IPS DF 6.9 (cell line): Measurements from ENCODE around the gene NFKB2.

Source experiments
- DNase-seq: peaks from one replicate; pipeline ENCODE4 v3.0.0-alpha.2; 2013; ENCODE audit warnings: low read depth, low spot score
- H3K27ac ChIP-seq: one replicate; pipeline ENCODE4 v1.5.1; 2013; ENCODE audit warnings: low read length, control low read depth
- H3K27me3 ChIP-seq: 2 replicates; pipeline ENCODE4 v1.6.1; 2013; ENCODE audit warnings: mild to moderate bottlenecking, low read length; ENCODE audit not compliant: control insufficient read depth, insufficient read depth
- H3K36me3 ChIP-seq: 2 replicates; pipeline ENCODE4 v1.6.1; 2013; ENCODE audit warnings: low read length; ENCODE audit not compliant: control insufficient read depth, insufficient read depth
- H3K4me1 ChIP-seq: 2 replicates; pipeline ENCODE4 v1.6.1; 2013; ENCODE audit warnings: low read length; ENCODE audit not compliant: control insufficient read depth, insufficient read depth
- H3K4me3 ChIP-seq: 2 replicates; pipeline ENCODE4 v1.5.1; 2013; ENCODE audit warnings: mild to moderate bottlenecking, low read length
- H3K9me3 ChIP-seq: 2 replicates; pipeline ENCODE4 v1.6.1; 2013; ENCODE audit warnings: low read length, inconsistent platforms; ENCODE audit not compliant: control insufficient read depth, insufficient read depth
- WGBS: extraction: QIAGEN DNeasy Blood & Tissue Kit; methylation state at CpG from one replicate; pipeline ENCODE4 v1.1.7; 2013; ENCODE audit warnings: mixed read lengths, missing lambda C conversion rate; ENCODE audit not compliant: insufficient read length, insufficient coverage; 5-methylcytosine and 5-hydroxymethylcytosine counted together

Gene NFKB2

DNA sequence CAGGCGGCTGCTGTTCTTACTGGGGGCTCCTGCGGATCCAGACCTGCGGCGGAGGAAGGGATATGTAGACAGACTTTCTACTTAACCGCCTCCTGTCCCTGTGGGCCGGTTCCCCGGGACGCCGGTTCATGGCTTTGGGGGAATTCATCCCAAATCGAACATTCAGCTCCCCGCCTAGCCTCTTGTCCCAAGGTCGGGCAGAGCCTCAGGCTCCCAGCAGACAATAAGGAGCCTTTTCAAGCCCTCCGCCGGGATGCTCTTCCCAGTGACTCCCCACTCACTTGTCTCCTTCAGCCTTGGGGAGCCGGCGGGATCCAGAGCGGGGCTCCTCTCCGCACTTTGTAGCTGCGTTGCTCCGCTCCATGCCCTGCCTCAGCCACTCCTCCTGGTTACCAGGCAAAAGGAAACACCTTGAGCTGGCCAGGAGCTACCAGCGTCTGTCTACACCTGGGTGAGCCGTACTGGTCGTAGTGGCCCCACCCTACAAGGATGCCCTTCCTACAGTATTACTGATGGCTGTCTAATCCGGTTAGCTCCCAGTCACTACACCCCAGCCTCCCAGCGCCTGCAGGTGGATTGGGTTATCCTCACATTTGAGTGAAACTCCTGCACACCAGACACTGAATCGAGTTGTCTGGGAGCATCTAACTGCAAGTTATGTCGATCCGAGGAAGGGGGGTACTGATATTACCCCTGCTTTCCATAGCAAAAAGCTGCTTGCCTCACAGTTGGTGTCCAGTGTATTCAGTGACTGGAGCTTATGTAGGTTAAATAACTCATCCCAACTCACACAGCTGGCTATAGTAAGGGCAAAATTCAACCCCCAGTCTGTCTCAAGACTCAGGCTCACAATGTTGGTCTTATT lies 55.8 kb downstream of the NFKB2 start, which contains the start of gene C10orf95:
Gene C10orf95 (minus strand): TSS at position 439 of the 865 bp plus-strand sequence. CDS start 450 bp downstream, outside the sequence.
- WGBS: no CpG with 5 or more reads among the region's 28 CpGs
- DNase-seq: no peak
- peaks cover 6% of the 10 kb centered on the region for H3K4me1 ChIP-seq

More for the DNA sequence above, 55.8 kb downstream of the NFKB2 start, which contains the start of gene C10orf95:
- Histone ChIP-seq H3K4me3 (peak within 1 kb of the TSS; percentile 56), H3K27ac (no peak within 1 kb of the TSS), H3K9me3 (no peaks in the 10 kb centered on the region), H3K36me3 (no peaks in the 10 kb centered on the region; the same call in 1 of the 2 replicates), H3K27me3 (no peaks in the 10 kb centered on the region)
